GM15510 (cell line): ENCODE measurements around the gene SEPTIN11.

Experiments used
- POLR2A ChIP-seq: IDR thresholded peaks from 3 replicates; pipeline ENCODE4 v1.6.1; 2011; ENCODE audit warnings: borderline replicate concordance; ENCODE audit not compliant: insufficient read length; ENCODE audit errors: extremely low read depth

The SEPTIN11 gene

GRCh38 chr4:76947369-76947768 lies 2.2 kb upstream of the SEPTIN11 start:
- TF ChIP-seq POLR2A, result no peak

- TF ChIP-seq POLR2A, result peak; percentile 65
Observed at GRCh38 chr4:76948443-76949275, 893 bp upstream of the SEPTIN11 start.

DNA sequence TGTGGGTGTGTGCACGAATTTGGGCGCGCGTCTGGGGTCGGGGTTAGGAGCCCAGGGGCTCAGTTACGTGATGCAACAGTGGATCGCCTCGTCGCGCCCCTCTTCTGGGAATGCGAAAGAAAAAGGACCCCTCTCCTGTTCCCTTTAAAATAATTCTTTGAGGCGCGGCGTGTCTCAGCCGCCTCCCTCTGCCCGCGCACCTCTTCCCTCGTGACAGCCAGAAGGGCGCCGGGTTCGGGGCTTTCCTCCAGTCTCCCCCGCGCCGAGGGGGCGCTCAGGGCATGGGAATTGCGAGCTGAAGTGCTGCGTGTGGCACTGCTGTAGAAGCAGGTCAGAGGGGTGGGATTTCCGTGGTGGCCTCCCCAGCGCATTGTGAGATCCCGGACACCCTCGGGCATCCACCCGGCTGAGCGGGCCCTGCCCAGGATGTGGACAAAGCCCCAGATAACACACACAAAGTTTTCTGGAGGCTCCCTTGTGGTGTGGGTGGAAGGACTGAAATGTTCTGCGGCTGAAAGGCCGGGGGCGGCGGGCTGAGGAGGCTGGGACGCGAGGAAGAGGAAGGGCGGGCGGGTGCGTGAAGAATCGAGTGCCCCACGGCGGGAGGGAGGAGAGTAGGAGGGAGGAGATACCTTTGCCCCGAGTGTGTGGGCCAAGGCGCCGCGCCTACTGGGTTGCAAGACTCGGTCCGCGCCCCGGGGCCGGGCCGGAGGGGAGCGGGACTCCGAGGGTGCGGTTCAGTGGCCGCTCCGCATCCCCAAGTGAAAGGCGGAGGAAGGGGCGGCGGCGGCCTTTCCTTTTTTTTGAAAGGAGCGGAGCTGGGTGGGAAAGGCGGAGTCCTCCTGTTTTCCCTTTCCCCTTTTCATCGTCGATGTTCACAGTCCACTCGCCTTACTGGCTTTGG lies 752 bp downstream of the SEPTIN11 start:
- TF ChIP-seq POLR2A, result peak; percentile 42

- TF ChIP-seq POLR2A, result no peak
Observed at GRCh38 chr4:76950956-76951671, 1.6 kb downstream of the SEPTIN11 start.

DNA sequence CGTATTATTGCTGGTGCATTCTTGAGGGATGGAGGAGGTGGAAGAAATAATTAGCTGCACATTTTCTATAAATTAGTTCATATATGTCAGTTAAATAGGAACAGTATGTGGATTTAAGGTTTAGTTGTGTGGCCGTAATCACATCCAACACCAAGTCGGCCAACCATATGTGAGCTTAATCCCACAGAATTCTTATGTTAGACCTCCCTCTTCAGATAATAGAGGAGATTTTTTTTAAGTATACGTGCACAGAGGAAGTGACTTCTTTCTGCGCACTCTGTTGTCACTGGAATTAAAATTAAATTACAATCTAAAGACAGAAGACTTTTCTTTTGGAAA lies 2.1 kb downstream of the SEPTIN11 start:
- TF ChIP-seq POLR2A, result no peak

- TF ChIP-seq POLR2A, result no peak
Observed at GRCh38 chr4:76952071-76952470, 2.5 kb downstream of the SEPTIN11 start.

DNA sequence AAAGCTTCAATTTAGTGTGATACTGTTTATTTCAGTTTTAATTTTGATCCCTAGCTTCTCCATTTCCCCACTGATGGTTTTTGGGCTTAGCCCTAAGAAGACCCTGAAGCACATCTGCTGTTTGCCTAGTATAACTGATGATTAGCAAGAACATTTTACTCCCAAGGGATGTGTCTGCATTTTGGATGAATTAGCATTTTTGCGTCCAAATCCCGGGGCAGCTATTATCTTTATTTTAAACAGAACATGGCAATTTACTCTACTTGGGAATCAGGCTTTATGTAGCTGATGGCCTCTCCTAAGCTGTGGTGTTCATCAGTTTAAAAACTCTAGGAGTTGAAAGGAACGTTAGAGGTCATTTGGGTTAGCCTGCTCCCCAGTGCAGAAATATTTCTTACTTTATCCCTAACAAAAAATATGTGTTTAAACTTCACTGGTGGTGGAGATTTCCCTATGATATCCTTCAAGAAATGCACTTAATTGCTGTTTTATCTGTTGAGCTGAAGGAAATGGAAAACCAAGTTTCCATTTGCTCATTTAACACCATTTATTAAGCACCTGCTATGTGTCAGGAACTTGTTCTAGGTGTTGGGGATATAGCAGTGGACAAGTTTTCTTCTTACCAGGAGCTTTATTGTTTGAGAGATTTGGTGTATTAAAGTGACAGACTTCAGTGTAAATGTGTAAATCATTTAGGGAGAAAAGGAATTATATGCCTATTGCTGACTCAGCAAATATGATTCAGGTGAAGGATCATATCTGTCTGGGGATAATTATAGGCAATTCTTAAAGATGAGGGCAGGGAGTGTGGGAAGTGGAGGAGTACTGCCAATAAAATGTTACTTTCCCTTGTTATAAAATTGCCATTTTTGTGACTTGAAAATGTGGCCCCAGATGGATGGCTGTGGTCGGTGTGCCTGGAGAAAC lies 3.4 kb downstream of the SEPTIN11 start:
- TF ChIP-seq POLR2A, result no peak

DNA sequence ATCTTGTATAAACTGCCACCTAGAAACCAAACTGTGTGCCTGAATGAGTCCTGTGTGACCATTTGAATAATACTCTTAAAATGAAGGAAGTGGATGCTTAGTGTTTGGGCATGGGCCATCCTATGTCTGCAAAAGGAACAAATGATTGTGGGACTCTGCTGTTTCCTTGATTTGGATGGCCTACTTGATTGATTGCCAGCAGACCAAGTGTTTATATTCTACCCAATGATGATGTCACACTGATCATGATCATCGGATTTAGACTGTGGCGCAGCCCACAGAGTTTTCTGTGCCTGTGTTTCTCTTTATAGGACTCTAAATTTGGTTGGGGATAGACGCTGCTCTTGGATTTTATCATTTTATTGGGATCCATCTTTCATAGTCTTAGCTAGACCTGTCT lies 4.4 kb downstream of the SEPTIN11 start:
- TF ChIP-seq POLR2A, result no peak

DNA sequence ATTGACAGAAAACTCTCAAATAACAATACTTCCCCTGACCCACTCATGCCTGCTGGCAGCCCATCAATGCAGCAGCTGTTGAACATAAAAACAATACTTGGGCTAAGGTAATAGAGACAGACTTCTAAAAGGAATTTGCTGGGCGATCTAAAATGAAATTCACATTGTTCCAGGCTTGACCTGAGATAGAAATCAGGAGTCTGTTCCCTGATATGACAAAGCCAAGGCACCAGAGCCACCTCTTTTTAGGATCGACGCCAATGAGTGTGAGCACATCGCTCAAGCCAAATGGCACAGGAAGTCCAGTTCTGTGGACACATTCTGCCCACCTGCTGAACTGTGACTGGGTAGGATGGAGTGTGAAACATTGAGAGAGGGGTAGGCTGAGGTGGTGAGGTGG lies 4.9 kb downstream of the SEPTIN11 start:
- TF ChIP-seq POLR2A, result no peak

- no peak for TF ChIP-seq POLR2A
Observed at GRCh38 chr4:76955182-76955581, 5.6 kb downstream of the SEPTIN11 start.

GRCh38 chr4:76957004-76957738 lies 7.6 kb downstream of the SEPTIN11 start:
- TF ChIP-seq POLR2A, result no peak

GRCh38 chr4:76958891-76959290 lies 9.3 kb downstream of the SEPTIN11 start:
- no peak for TF ChIP-seq POLR2A

- no peak for TF ChIP-seq POLR2A
Observed at GRCh38 chr4:76960014-76960413, 10.5 kb downstream of the SEPTIN11 start.
